ENCODE results near the gene GSTM2.

DNA sequence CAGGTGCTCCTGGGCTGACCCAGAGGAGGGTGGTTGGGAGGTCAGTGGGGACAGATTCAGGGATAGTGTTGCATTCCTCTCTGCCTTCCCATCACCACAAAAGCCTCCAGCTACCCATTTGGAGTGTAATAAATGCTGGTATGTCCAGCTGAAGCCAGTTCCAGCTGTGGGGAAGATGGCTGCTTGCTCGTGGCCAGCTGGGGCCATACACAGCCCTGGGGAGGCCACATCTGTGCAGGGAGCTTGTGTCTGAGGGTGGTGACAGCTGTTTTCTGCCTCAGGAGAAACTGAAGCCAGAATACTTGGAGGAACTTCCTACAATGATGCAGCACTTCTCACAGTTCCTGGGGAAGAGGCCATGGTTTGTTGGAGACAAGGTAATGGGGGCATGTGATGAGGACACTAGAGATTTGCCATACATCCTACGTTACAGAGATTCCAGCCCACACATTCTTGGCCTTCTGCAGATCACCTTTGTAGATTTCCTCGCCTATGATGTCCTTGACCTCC is 9.3 kb upstream of the GSTM2 start:
- TF ChIP-seq SIN3A (IDR thresholded peaks at IDR 0.05; ENCODE audit: low read depth) (no peak), POLR2A (IDR thresholded peaks at IDR 0.05; ENCODE audit: borderline replicate concordance, extremely low read depth, insufficient read depth, insufficient read length) (no peak), POLR2AphosphoS5 (IDR thresholded peaks at IDR 0.05; ENCODE audit: low read depth, low read length) (no peak), TCF7L2 (IDR thresholded peaks at IDR 0.05; ENCODE audit: borderline replicate concordance, extremely low read depth, insufficient read depth, insufficient read length) (no peak), RAD21 (IDR thresholded peaks at IDR 0.05; ENCODE audit: low read depth) (no peak), SP1 (IDR thresholded peaks at IDR 0.05; ENCODE audit: low read depth) (no peak), ELF1 (IDR thresholded peaks at IDR 0.05; ENCODE audit: borderline replicate concordance, low read depth) (no peak)
- TF ChIP-seq, protein P1, sequence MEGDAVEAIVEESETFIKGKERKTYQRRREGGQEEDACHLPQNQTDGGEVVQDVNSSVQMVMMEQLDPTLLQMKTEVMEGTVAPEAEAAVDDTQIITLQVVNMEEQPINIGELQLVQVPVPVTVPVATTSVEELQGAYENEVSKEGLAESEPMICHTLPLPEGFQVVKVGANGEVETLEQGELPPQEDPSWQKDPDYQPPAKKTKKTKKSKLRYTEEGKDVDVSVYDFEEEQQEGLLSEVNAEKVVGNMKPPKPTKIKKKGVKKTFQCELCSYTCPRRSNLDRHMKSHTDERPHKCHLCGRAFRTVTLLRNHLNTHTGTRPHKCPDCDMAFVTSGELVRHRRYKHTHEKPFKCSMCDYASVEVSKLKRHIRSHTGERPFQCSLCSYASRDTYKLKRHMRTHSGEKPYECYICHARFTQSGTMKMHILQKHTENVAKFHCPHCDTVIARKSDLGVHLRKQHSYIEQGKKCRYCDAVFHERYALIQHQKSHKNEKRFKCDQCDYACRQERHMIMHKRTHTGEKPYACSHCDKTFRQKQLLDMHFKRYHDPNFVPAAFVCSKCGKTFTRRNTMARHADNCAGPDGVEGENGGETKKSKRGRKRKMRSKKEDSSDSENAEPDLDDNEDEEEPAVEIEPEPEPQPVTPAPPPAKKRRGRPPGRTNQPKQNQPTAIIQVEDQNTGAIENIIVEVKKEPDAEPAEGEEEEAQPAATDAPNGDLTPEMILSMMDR (IDR thresholded peaks at IDR 0.05 in 2 of 3, conservative IDR thresholded peaks at IDR 0.05 in 1 of 3; ENCODE audit: borderline replicate concordance in 1 of 3, insufficient read depth in 1 of 3, low read depth in 2 of 3, low read length in 2 of 3): no peak
- TF ChIP-seq, protein P2, sequence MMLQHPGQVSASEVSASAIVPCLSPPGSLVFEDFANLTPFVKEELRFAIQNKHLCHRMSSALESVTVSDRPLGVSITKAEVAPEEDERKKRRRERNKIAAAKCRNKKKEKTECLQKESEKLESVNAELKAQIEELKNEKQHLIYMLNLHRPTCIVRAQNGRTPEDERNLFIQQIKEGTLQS (IDR thresholded peaks at IDR 0.05): no peak
- TF ChIP-seq, protein P3, sequence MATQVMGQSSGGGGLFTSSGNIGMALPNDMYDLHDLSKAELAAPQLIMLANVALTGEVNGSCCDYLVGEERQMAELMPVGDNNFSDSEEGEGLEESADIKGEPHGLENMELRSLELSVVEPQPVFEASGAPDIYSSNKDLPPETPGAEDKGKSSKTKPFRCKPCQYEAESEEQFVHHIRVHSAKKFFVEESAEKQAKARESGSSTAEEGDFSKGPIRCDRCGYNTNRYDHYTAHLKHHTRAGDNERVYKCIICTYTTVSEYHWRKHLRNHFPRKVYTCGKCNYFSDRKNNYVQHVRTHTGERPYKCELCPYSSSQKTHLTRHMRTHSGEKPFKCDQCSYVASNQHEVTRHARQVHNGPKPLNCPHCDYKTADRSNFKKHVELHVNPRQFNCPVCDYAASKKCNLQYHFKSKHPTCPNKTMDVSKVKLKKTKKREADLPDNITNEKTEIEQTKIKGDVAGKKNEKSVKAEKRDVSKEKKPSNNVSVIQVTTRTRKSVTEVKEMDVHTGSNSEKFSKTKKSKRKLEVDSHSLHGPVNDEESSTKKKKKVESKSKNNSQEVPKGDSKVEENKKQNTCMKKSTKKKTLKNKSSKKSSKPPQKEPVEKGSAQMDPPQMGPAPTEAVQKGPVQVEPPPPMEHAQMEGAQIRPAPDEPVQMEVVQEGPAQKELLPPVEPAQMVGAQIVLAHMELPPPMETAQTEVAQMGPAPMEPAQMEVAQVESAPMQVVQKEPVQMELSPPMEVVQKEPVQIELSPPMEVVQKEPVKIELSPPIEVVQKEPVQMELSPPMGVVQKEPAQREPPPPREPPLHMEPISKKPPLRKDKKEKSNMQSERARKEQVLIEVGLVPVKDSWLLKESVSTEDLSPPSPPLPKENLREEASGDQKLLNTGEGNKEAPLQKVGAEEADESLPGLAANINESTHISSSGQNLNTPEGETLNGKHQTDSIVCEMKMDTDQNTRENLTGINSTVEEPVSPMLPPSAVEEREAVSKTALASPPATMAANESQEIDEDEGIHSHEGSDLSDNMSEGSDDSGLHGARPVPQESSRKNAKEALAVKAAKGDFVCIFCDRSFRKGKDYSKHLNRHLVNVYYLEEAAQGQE (IDR thresholded peaks at IDR 0.05; ENCODE audit: low read depth): no peak
